ENCODE results near the gene RNF212B.

DNA sequence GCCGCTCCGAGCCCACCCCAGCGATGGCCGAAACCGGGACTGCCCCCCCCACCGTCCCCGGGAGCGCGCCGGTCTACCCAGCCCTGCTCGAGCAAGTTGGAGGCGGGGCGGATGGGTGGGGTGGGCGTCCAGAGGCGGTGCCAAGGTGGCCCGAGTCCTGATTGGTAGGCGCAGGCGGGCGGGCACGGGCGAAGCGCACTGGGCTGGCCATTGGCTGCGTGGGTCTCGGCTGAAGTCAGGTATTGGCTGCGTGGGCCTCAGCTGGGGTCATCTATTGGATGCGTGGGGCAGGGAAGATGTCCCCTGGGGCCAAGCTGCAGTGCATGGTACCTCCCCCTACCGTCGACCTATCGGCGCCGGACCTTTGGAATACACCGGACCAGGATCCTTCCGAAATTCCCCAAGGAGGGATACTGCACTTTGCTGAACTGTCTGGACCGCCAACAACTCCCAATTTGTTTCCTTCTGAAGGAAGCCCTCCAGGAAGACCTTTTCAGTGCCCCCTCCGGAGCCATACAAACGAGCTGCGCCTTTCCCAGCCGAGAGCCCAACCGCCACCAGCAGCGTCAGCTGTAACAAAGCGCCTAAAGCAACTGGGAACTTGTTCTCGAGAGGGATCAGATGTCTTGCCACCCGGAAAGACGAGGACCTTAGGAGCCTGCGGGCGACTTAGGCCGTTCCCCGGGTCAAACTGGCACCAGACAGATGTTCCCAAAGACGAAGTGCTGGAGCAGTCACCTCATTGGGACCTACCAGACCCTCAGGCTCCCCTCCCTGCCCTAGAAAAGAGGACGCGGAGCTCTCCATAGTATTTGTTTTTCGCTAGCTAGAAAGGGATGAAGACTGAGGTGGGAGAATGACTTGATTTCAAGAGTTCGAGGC is 48.5 kb downstream of the RNF212B start, which contains the start of gene HOMEZ:
- TF ChIP-seq CTCF (IDR thresholded peaks at IDR 0.05; ENCODE audit: insufficient read depth, low read length) (no peak), REST (IDR thresholded peaks at IDR 0.05; ENCODE audit: insufficient replicate concordance, low read depth) (peak; percentile 67), POLR2AphosphoS5 (IDR thresholded peaks at IDR 0.05; ENCODE audit: low read depth) (0 out of 2 replicates have a peak, but pooled peaks have one; percentile 32), GABPA (IDR thresholded peaks at IDR 0.05; ENCODE audit: low read depth) (no peak), SPI1 (IDR thresholded peaks at IDR 0.05; ENCODE audit: borderline replicate concordance, low read depth) (no peak)
